ENCODE results near the gene GDF15. TPM values are rescaled to one million over a fixed set of nuclear protein-coding genes. Genes with fewer than 3 reads are reported as not detected.

The GDF15 gene
- total RNA-seq, 2 donors from 2014 or later: 40.5 to 86.1 TPM

DNA sequence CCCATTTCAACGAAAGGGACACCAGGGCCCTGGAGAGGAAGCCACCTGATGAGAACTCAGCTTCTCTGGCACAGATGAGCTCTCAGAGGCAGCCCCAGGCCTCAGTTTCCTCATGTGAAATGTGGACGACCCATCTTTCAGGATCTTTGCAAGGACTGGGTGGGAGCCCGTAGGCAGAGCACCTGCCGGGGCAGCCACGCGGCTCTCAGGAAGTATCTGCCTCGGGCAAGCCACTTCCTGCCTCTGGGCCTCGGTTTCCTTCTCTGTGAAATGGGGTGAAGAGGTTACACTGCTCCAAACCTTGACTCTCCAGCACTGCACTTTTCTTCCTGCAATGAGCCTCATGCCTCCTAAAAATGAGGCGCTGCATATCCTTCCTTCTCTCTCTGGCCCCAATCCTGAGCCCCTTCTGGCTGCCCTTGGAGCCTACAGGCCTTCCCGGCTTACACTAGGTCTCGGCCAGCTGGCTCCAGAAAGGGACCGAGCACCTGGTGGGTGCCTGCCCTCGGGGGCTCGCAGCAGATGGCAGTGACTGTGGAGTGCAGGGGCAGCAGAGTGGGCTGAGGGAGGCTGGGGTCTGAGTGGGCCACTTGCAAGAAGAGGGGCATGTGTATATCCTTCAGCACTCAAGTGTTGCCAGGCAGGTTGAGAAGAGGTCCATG, 36.7 kb downstream of the GDF15 start:
- Histone ChIP-seq H3K27ac (no peak overlapping the region), H3K27me3 (no peaks in the 10 kb centered on the region), H3K36me3 (replicated peaks in 1 of 2; ENCODE audit: insufficient read depth in 1 of 2, low read depth in 2 of 2) (no peaks in the 10 kb centered on the region), H3K4me3 (no peak overlapping the region), H3K4me1 (peaks cover 49% of the 10 kb centered on the region), H3K9me3 (no peaks in the 10 kb centered on the region)
- peak in 1 of 4 donors; percentile 25 for DNase-seq
- no peak for TF ChIP-seq CTCF (IDR thresholded peaks at IDR 0.05)
- no peak for TF ChIP-seq POLR2A (IDR thresholded peaks at IDR 0.05)
- intact Hi-C loops (cut with DNase I): no loop called here
- ATAC-seq: no peak
- WGBS, 2 donors: 66 to 91% methylated on average over 4 to 14 of the region's 14 CpGs

GRCh38 chr19:18423258-18424020, 37.5 kb downstream of the GDF15 start:
- intact Hi-C loops (cut with DNase I): no loop called here
- DNase-seq: peak in 1 of 4 donors; percentile 10
- WGBS, 2 donors: 82 to 83% methylated on average over 16 to 20 of the region's 21 CpGs
- Histone ChIP-seq H3K27ac (no peak overlapping the region), H3K4me3 (no peak overlapping the region), H3K27me3 (no peaks in the 10 kb centered on the region), H3K36me3 (replicated peaks in 1 of 2; ENCODE audit: insufficient read depth in 1 of 2, low read depth in 2 of 2) (no peaks in the 10 kb centered on the region), H3K9me3 (no peaks in the 10 kb centered on the region), H3K4me1 (peaks cover 41% of the 10 kb centered on the region)
- no peak for ATAC-seq
- no peak for TF ChIP-seq CTCF (IDR thresholded peaks at IDR 0.05)
- no peak for TF ChIP-seq POLR2A (IDR thresholded peaks at IDR 0.05)

GRCh38 chr19:18424122-18424889, 38.3 kb downstream of the GDF15 start:
- H3K9me3 ChIP-seq: no peaks in the 10 kb centered on the region
- H3K27ac ChIP-seq: no peak overlapping the region
- peaks cover 38% of the 10 kb centered on the region for H3K4me1 ChIP-seq
- 75 to 83% methylated on average over 18 to 22 of the region's 22 CpGs for WGBS, 2 donors
- intact Hi-C loops (cut with DNase I): no loop called here
- H3K27me3 ChIP-seq: no peaks in the 10 kb centered on the region
- TF ChIP-seq CTCF (IDR thresholded peaks at IDR 0.05) (no peak), POLR2A (IDR thresholded peaks at IDR 0.05) (no peak)
- no peak overlapping the region for H3K4me3 ChIP-seq
- H3K36me3 ChIP-seq (replicated peaks in 1 of 2; ENCODE audit: insufficient read depth in 1 of 2, low read depth in 2 of 2): no peaks in the 10 kb centered on the region
- DNase-seq (no peak), ATAC-seq (no peak)

- intact Hi-C loops (cut with DNase I): no loop called here
- TF ChIP-seq CTCF (IDR thresholded peaks at IDR 0.05) (no peak), POLR2A (IDR thresholded peaks at IDR 0.05) (no peak)
- DNase-seq (no peak), ATAC-seq (no peak)
- Histone ChIP-seq H3K36me3 (replicated peaks in 1 of 2; ENCODE audit: insufficient read depth in 1 of 2, low read depth in 2 of 2) (no peaks in the 10 kb centered on the region), H3K27ac (no peak overlapping the region), H3K9me3 (no peaks in the 10 kb centered on the region), H3K4me1 (peaks cover 43% of the 10 kb centered on the region), H3K27me3 (no peaks in the 10 kb centered on the region), H3K4me3 (no peak overlapping the region)
- 78 to 85% methylated on average over 10 to 12 of the region's 17 CpGs for WGBS, 2 donors
Measured at GRCh38 chr19:18424890-18425514, 39.0 kb downstream of the GDF15 start.
